BE2C (cell line): ENCODE data around the gene BMP15.

Experiments used
- DNase-seq: peaks from one replicate; pipeline ENCODE4 v3.0.0-alpha.2; 2020
- H3K27me3 ChIP-seq: fragments of 250-450 bp; sonication (Bioruptor Pico); 2 replicates; pipeline ENCODE4 v1.5.1; 2020; ENCODE audit warnings: mild to moderate bottlenecking
- H3K36me3 ChIP-seq: fragments of 250-450 bp; sonication (Bioruptor Pico); 2 replicates; pipeline ENCODE4 v1.5.1; 2020; ENCODE audit warnings: mild to moderate bottlenecking
- H3K4me1 ChIP-seq: fragments of 250-450 bp; sonication (Bioruptor Pico); 2 replicates; pipeline ENCODE4 v1.5.1; 2020
- H3K4me3 ChIP-seq: 2 replicates; pipeline ENCODE4 v1.5.1; 2011; ENCODE audit warnings: low read depth, low read length
- H3K9me3 ChIP-seq: fragments of 250-450 bp; sonication (Bioruptor Pico); 2 replicates; pipeline ENCODE4 v1.5.1; 2020
- TF ChIP-seq, protein P1 (sequence below): IDR thresholded peaks from 2 replicates; pipeline ENCODE4 v1.5.1; 2012; ENCODE audit warnings: mild to moderate bottlenecking, low read depth, low read length

BMP15 gene

DNA sequence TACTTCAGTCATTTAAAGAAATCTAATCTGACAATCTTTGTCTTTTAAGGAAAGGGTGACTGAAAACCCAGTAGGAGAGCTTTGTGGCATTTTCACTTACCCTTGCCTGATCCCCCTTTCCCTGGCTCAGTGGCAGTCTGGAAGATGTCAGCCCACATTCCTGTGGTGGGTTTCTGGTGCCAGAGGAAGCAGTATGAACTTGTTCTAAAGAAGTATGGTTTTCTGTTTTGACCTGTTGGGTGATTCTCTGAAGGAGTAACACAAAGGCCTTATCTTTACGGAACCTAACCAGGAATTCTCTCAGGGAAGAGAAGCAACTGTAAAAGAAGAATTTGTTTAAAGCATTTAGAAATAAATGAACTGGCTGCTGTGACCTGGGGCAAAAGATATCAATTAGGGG lies 41.9 kb downstream of the BMP15 start:
- H3K27me3 ChIP-seq: no peaks in the 10 kb centered on the region; the same call in 1 of the 2 replicates
- no peak overlapping the region for H3K4me3 ChIP-seq
- no peaks in the 10 kb centered on the region for H3K36me3 ChIP-seq
- no peak for DNase-seq
- TF ChIP-seq, protein P1, sequence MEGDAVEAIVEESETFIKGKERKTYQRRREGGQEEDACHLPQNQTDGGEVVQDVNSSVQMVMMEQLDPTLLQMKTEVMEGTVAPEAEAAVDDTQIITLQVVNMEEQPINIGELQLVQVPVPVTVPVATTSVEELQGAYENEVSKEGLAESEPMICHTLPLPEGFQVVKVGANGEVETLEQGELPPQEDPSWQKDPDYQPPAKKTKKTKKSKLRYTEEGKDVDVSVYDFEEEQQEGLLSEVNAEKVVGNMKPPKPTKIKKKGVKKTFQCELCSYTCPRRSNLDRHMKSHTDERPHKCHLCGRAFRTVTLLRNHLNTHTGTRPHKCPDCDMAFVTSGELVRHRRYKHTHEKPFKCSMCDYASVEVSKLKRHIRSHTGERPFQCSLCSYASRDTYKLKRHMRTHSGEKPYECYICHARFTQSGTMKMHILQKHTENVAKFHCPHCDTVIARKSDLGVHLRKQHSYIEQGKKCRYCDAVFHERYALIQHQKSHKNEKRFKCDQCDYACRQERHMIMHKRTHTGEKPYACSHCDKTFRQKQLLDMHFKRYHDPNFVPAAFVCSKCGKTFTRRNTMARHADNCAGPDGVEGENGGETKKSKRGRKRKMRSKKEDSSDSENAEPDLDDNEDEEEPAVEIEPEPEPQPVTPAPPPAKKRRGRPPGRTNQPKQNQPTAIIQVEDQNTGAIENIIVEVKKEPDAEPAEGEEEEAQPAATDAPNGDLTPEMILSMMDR: no peak
- no peaks in the 10 kb centered on the region for H3K9me3 ChIP-seq
- H3K4me1 ChIP-seq: no peaks in the 10 kb centered on the region

GRCh38 chrX:50953832-50954231 lies 43.3 kb downstream of the BMP15 start:
- H3K36me3 ChIP-seq: no peaks in the 10 kb centered on the region
- TF ChIP-seq, protein P1: no peak
- no peak overlapping the region for H3K4me3 ChIP-seq
- H3K9me3 ChIP-seq: no peaks in the 10 kb centered on the region
- no peaks in the 10 kb centered on the region; the same call in 1 of the 2 replicates for H3K27me3 ChIP-seq
- no peak for DNase-seq
- no peaks in the 10 kb centered on the region for H3K4me1 ChIP-seq

- H3K27me3 ChIP-seq: no peaks in the 10 kb centered on the region
- H3K4me1 ChIP-seq: no peaks in the 10 kb centered on the region
- TF ChIP-seq, protein P1: no peak
- no peaks in the 10 kb centered on the region for H3K9me3 ChIP-seq
- H3K4me3 ChIP-seq: no peak overlapping the region
- no peaks in the 10 kb centered on the region for H3K36me3 ChIP-seq
- DNase-seq: no peak
These were observed 51.6 kb downstream of the BMP15 start for GRCh38 chrX:50962156-50962555.

- H3K4me1 ChIP-seq: no peaks in the 10 kb centered on the region
- no peaks in the 10 kb centered on the region for H3K36me3 ChIP-seq
- H3K4me3 ChIP-seq: no peak overlapping the region
- H3K9me3 ChIP-seq: no peaks in the 10 kb centered on the region
- TF ChIP-seq, protein P1: no peak
- H3K27me3 ChIP-seq: no peaks in the 10 kb centered on the region
- no peak for DNase-seq
These were observed 53.3 kb downstream of the BMP15 start for GRCh38 chrX:50963842-50964241.
